SH-SY5Y (cell line): Measurements from ENCODE around the gene NAV2.

Source experiments
- GATA2 ChIP-seq: IDR thresholded peaks from 2 replicates; pipeline ENCODE4 v1.6.1; 2011; ENCODE audit warnings: mild to moderate bottlenecking, low read depth, low read length
- GATA3 ChIP-seq: IDR thresholded peaks from 2 replicates; pipeline ENCODE4 v1.6.1; 2011; ENCODE audit warnings: low read depth, mild to moderate bottlenecking, low read length, moderate library complexity

NAV2 gene

DNA sequence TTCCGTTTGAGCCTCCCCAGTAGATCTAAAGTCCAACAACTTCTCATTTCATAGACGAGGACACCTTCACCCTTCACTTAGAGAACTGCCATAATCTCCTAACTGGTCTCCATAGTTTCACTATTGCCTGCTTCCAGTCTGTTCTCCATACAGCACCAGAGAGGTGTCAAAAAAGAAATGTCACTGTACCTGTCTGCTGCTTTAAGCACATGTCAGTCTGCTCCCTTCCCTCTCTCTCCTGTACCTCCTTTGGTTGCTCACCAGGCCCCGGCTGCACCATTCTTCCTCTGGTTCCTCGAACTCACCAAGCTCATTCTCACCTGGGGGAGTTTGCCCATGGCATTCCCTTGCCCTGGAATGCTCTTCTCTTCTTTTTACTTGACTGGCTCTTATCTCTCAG is 75.8 kb downstream of the NAV2 start:
- no peak for TF ChIP-seq GATA3
- TF ChIP-seq GATA2 = no peak

DNA sequence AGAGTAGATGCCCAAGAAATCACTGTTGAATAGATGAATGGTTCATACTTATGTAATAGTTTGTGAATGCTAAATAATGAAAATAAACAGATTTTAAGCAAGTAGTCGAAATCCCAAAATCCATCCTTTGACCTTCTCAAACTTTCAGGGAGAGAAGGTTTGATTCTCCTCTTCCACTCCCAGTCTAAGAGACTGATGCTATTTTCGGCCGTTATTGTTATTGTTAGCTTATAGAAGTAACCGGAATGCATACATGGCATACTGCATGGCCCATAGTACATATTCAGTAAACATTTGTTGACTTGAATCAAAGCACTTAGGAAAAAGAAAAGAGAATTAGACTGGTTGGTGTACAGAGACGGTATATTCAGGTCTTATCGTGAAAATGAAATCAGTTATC is 76.6 kb downstream of the NAV2 start:
- TF ChIP-seq GATA2 = no peak
- no peak for TF ChIP-seq GATA3

- TF ChIP-seq GATA2 (no peak), GATA3 (no peak)
Observed at GRCh38 chr11:19789835-19790710, 77.4 kb downstream of the NAV2 start.

- TF ChIP-seq GATA3 (no peak), GATA2 (no peak)
Observed at GRCh38 chr11:19790831-19791552, 78.4 kb downstream of the NAV2 start.

DNA sequence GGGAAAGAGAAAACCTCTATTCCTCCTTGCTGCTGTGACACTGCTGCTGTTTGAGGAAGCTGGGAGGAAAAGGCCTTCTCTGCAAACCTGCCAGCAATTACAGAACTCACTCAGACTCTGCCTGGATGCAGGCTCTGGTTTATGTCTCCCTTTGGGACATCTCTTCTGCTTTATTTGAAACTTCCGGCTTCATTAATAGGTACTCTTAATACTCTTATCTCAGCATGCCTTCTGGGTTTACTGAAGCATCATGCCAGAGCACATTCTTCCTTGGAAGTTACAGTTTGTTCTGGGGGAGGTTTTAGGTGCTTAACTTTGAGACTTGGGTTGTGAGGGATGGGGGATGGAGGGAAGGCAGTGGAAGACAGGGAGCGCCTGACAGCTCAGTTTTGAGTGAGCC is 79.9 kb downstream of the NAV2 start:
- TF ChIP-seq GATA2 = peak; percentile 75
- peak; percentile 46; the same call in 1 of the 2 replicates for TF ChIP-seq GATA3

DNA sequence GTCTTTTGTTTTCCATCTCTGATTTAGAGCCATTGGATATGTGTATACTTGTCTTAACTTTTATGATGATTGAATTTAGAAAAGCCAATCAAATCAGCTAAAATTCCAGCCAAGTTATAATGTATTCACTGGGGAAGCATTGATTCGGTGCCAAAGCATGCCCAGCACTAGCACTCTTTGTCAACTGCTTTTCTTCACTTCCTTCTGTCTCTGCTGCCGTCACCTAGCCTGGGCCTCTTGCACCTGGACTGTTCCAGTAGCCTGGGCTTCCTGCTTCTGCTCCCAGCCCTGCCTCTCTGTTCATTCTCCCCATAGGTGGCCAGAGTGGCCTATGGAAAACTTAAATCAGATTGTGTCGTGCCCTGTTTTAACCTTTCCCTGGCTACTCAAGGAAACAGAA is 80.7 kb downstream of the NAV2 start:
- TF ChIP-seq GATA3 = no peak
- TF ChIP-seq GATA2 = no peak

DNA sequence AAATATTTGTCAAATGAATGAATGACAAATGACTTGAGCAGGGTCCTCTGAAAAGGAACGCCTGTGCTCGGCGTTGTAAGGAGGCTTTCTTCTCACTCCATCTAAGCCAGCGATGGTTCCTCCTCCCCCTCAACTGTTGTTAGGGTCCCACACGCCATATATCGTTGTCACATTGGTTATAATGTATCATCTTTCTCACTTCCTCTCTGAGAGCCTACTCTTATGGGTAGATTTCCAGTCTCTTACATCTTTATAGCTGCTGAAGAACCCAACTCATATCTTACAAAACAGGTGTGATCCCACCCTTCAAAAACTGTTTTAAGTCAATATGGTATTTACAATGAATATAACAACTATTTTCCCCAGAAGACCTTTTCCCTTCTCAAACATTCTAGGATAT is 81.5 kb downstream of the NAV2 start:
- no peak for TF ChIP-seq GATA3
- no peak for TF ChIP-seq GATA2

GRCh38 chr11:19795082-19795481 is 82.4 kb downstream of the NAV2 start:
- TF ChIP-seq GATA2 (no peak), GATA3 (no peak)

DNA sequence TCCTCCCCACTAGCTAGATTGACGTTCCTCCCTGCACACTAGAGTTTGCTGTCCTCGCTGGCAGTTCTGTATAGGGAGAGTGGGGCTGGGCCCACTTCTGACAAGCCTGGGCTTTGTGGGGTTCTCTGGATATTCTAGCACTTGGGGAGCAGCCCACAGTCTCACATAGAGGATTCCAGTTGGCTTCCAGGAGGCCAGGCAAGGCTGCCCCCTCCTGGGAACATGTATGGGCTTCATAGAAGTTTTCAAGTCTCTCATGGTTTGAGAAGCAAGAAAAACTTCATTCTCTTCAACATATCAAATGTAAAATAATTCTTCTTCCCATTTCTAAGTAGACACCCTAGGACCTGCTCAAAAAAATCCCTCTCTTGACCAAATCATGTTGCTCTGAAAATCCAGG is 87.5 kb downstream of the NAV2 start:
- TF ChIP-seq GATA2 (no peak), GATA3 (no peak)

DNA sequence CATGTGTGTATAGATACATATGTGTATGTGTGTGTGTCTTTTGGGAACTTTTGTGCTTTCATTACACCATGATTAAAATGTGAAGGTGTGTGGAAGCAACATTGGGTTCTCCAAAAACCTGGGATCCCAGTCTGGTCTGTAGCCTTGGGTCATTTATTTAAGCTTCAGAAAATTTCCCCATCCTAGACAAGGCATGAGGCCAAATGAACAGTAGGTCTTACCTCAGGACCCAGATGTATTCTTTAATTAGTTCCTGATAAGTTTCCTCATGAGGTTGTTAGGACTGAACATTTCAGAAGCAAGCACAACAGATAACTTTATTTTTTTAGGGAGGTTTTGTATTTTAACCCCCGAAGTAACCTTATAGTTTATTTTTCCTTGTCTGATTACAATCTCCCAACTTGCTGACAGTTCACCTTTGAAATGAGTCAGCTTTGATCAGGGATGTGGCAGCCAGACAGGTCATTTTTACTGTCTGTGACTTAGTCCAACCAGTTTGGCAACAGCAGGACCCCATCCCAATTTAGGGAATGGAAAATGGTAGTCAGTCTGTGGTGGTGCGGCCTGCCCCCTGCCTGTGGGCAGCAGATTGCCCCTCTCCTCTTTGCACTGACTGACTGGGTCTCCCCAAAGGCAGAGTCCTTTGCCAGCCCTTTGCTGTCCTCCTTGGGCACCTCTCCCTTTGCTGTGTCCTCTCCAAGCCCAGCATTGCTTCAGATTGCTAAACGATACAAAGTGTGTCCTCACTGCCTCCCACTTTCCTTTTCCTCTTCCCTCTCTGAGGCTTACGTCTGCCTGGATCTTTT is 88.3 kb downstream of the NAV2 start:
- TF ChIP-seq GATA2 (no peak), GATA3 (no peak)

DNA sequence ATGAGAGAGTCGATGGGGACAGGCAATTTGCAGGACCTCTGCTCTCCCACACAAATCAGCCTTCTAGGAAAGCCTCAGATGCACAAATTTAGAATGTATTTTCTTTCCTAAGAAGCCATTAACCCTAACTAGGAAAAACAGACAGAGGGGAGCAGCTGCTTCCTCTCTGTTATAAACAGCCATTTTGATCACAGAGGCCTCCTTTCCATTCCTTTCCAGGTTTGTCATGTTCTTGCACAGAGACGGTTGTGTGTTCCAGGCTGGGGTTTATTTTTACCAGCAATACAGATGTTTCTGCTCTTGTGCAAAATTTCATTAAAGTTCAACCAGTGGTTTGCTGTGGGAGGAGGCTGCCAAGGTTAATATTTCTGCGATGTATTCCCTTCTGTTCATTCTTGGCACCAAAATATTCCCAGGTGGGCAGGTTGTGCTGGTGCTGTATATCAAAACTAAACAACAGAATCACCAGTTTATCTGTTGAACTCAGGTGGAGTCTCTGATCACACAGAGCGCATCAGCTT is 90.2 kb downstream of the NAV2 start:
- no peak for TF ChIP-seq GATA2
- no peak for TF ChIP-seq GATA3

DNA sequence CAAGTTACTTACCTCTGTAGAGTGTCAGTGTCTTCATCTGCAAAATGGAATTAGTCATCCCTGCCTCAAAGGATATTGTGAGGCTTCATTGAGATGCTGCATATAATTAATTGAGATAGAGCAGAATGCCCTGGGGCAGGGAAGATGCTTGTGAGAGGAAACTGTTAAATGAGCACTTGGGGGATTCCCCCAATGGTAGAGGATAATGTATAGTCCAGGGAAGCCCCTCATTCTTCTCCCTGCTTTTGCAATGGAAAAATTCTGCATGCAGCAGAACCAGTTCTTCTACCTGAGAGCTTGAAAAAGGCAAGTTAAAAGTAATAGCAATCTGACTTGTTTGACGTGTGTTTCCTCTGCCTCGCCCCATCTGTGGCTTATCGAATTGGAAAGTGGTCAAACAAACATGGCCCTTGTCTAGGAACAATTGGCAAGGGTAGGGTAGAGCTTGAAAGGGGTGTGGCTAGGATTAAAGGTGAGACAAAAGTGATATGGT is 90.9 kb downstream of the NAV2 start:
- TF ChIP-seq GATA2 = no peak
- no peak for TF ChIP-seq GATA3

GRCh38 chr11:19805376-19805775 is 92.7 kb downstream of the NAV2 start:
- no peak for TF ChIP-seq GATA3
- no peak for TF ChIP-seq GATA2

DNA sequence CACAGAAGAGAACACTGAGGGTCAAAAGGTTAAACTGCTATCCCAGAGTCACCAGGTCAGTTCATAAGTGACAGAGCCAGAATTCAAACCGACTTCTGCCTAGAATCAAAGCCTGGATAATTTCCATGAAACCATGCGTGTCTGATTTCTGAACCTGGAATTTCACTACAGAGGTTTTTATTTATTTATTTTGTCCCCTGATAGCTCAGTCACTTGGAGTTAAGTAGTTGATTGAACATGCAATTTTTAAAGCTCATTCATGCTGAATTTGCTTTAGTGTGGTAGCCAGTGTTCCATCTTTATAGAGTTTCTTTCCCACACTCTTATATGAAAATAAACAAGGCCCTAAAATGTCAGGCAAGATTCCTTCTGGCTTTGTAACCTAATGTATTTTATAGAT is 93.2 kb downstream of the NAV2 start:
- TF ChIP-seq GATA3 (no peak), GATA2 (no peak)
